ENCODE results near the gene PLA2G4B.

DNA sequence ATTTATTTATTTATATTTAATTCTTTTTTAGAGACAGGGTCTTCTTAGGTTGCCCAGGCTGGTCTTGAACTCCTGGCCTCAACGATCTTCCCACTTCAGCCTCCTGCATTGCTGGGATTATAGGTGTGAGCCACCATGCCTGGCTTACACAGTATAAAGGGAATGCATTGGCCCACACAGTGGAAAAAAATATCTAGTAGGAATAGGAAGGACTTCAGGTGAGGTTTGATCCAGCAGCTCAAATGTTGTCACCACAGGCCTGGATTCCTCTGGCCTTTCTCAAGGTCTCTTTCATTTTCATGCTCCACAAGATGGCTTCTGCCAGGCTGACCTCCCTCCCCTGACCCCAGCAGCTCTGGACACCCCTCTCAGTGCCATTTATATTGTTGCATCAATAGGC lies 57.3 kb downstream of the PLA2G4B start:
- TF ChIP-seq, protein P1, sequence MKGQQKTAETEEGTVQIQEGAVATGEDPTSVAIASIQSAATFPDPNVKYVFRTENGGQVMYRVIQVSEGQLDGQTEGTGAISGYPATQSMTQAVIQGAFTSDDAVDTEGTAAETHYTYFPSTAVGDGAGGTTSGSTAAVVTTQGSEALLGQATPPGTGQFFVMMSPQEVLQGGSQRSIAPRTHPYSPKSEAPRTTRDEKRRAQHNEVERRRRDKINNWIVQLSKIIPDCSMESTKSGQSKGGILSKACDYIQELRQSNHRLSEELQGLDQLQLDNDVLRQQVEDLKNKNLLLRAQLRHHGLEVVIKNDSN (IDR thresholded peaks at IDR 0.05; ENCODE audit: borderline replicate concordance, extremely low read length, insufficient read depth, low read depth, low read length): no peak
- TF ChIP-seq SIN3A (IDR thresholded peaks at IDR 0.05; ENCODE audit: low read depth, low read length): no peak
- no peak for TF ChIP-seq SREBF2 (IDR thresholded peaks at IDR 0.05; ENCODE audit: low read length)
- TF ChIP-seq FOXK2 (IDR thresholded peaks at IDR 0.05): no peak
- TF ChIP-seq, protein P2, sequence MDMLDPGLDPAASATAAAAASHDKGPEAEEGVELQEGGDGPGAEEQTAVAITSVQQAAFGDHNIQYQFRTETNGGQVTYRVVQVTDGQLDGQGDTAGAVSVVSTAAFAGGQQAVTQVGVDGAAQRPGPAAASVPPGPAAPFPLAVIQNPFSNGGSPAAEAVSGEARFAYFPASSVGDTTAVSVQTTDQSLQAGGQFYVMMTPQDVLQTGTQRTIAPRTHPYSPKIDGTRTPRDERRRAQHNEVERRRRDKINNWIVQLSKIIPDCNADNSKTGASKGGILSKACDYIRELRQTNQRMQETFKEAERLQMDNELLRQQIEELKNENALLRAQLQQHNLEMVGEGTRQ (IDR thresholded peaks at IDR 0.05; ENCODE audit: borderline replicate concordance, low read depth, low read length): no peak
- TF ChIP-seq CHD4 (IDR thresholded peaks at IDR 0.05): no peak
- TF ChIP-seq SMAD1 (IDR thresholded peaks at IDR 0.05; ENCODE audit: low read depth, partially characterized antibody): no peak

Data from GM12878 (cell line).